ENCODE results near the gene C18orf32.

DNA sequence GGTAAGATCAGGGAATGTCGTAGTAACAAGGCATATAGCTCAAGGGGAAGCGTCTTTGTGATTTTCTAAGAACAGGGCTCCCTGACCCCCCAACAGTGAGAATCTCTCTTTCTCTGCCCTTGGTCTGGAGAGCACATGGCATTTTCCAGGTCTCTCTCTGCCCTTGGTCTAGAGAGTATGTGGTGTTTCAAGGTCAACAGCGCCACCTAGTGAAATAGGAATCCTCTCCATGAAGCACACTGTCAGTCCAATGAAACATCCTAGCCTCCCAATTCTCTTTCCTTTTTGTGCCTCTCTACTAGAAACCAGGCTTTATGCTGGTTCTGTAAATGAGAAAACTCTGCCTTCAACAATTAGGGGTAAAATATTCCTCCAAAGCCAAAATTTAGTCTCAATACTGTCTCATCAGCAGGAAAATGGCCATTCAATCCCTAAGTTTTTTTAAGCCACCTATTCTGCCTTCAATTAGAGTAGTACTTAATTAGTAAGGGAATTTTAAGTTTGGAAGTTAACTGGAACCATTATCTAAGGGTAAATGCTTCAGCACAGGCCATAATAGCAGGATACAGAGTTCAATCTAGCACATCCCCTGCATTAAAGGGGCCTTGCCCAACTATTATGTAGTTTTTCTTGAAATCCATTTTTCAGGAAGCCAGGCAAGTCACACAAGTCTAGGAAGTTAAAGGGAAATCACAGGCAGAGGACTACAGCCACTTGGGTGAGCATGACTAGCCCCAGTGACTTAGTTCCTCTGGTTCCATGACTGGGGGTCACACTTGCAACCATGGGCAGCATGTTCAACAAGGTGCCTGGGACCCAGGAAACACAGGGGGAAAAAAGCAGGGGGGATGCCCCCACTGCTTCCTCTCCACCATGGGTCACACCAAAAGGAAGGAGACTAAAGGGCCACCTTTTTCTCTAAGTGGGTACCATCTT lies 39.0 kb downstream of the C18orf32 start:
- TF ChIP-seq SUZ12 (IDR thresholded peaks at IDR 0.05) = no peak
- no peak for TF ChIP-seq NFRKB (IDR thresholded peaks at IDR 0.05)
- no peak for TF ChIP-seq BHLHE40 (IDR thresholded peaks at IDR 0.05; ENCODE audit: borderline replicate concordance)
- no peak for TF ChIP-seq ARNT (IDR thresholded peaks at IDR 0.05)
